Neuronal stem cell (in vitro differentiated cells): ENCODE results near the gene LELP1.

ENCODE experiments used
- DNase-seq: peaks from one replicate; pipeline ENCODE4 v3.0.0-alpha.2; 2013; ENCODE audit warnings: low spot score
- H2AFZ ChIP-seq: one replicate; pipeline ENCODE4 v1.6.1; 2013; ENCODE audit warnings: mild to moderate bottlenecking, low read length, inconsistent platforms
- H2AK5ac ChIP-seq: 2 replicates; pipeline ENCODE4 v1.6.1; 2013; ENCODE audit warnings: low read depth, mild to moderate bottlenecking, inconsistent platforms, low read length, moderate library complexity, mixed read lengths
- H2BK120ac ChIP-seq: 2 replicates; pipeline ENCODE4 v1.6.1; 2013; ENCODE audit warnings: low read depth, mild to moderate bottlenecking, inconsistent platforms, low read length, moderate library complexity, mixed read lengths
- H2BK12ac ChIP-seq: one replicate; pipeline ENCODE4 v1.6.1; 2013; ENCODE audit warnings: low read length, inconsistent platforms
- H2BK15ac ChIP-seq: 2 replicates; pipeline ENCODE4 v1.6.1; 2013; ENCODE audit warnings: mild to moderate bottlenecking, low read length, inconsistent platforms, mixed read lengths
- H2BK5ac ChIP-seq: one replicate; pipeline ENCODE4 v1.6.1; 2013; ENCODE audit warnings: inconsistent platforms, mild to moderate bottlenecking, low read length, moderate library complexity
- H3K14ac ChIP-seq: one replicate; pipeline ENCODE4 v1.6.1; 2013; ENCODE audit warnings: low read length, inconsistent platforms
- H3K18ac ChIP-seq: 2 replicates; pipeline ENCODE4 v1.6.1; 2013; ENCODE audit warnings: low read length, inconsistent platforms
- H3K23ac ChIP-seq: 2 replicates; pipeline ENCODE4 v1.6.1; 2013; ENCODE audit warnings: low read depth, mild to moderate bottlenecking, mixed read lengths, low read length, inconsistent platforms; ENCODE audit not compliant: poor library complexity
- H3K27ac ChIP-seq: replicated peaks from 3 replicates; pipeline ENCODE4 v1.5.1; 2013; ENCODE audit warnings: low read length, inconsistent platforms
- H3K27me3 ChIP-seq, 3 experiments: 2 replicates each; pipeline ENCODE4 v1.6.1; 2013; ENCODE audit warnings: low read length in 3 of 3, mild to moderate bottlenecking in 2 of 3, inconsistent platforms in 1 of 3, low read depth in 1 of 3, mixed read lengths in 1 of 3, moderate library complexity in 1 of 3; ENCODE audit not compliant: control insufficient read depth in 3 of 3, insufficient read depth in 3 of 3
- H3K36me3 ChIP-seq, 2 donors: replicated peaks in 1 of 2; 2 replicates each; pipeline ENCODE4 v1.6.1; 2013; ENCODE audit warnings: low read length in 2 of 2; ENCODE audit not compliant: control insufficient read depth in 2 of 2, insufficient read depth in 2 of 2
- H3K4ac ChIP-seq: 2 replicates; pipeline ENCODE4 v1.6.1; 2013; ENCODE audit warnings: inconsistent platforms, mild to moderate bottlenecking, low read length, moderate library complexity
- H3K4me1 ChIP-seq, 2 donors: 1 replicate in 1 of 2; 2 replicates in 1 of 2; pipeline ENCODE4 v1.6.1; 2013; ENCODE audit warnings: low read length in 2 of 2, low read depth in 1 of 2; ENCODE audit not compliant: control insufficient read depth in 2 of 2, insufficient read depth in 1 of 2
- H3K4me2 ChIP-seq: one replicate; pipeline ENCODE4 v1.6.1; 2013; ENCODE audit warnings: mild to moderate bottlenecking, low read length, inconsistent platforms; ENCODE audit not compliant: insufficient read depth, poor library complexity, severe bottlenecking
- H3K4me3 ChIP-seq, 2 donors: 2 replicates each; pipeline ENCODE4 v1.5.1; 2013; ENCODE audit warnings: low read length in 2 of 2, mild to moderate bottlenecking in 2 of 2, inconsistent platforms in 1 of 2, moderate library complexity in 1 of 2
- H3K79me1 ChIP-seq: one replicate; pipeline ENCODE4 v1.6.1; 2013; ENCODE audit warnings: low read depth, mild to moderate bottlenecking, inconsistent platforms, low read length, moderate library complexity
- H3K9ac ChIP-seq: one replicate; pipeline ENCODE4 v1.6.1; 2013; ENCODE audit warnings: mild to moderate bottlenecking, low read depth, low read length, inconsistent platforms; ENCODE audit not compliant: poor library complexity
- H3K9me3 ChIP-seq, 2 donors: replicated peaks in 1 of 2; 2 replicates each; pipeline versions ENCODE3 to v1.6.1; 2013; ENCODE audit warnings: low read length in 2 of 2, mild to moderate bottlenecking in 2 of 2, inconsistent platforms in 1 of 2, low read depth in 1 of 2, mixed read lengths in 1 of 2, moderate library complexity in 1 of 2; ENCODE audit not compliant: control insufficient read depth in 2 of 2, insufficient read depth in 1 of 2
- H4K8ac ChIP-seq: one replicate; pipeline ENCODE4 v1.6.1; 2013; ENCODE audit warnings: low read depth, mild to moderate bottlenecking, inconsistent platforms, low read length, moderate library complexity
- H4K91ac ChIP-seq: one replicate; pipeline ENCODE4 v1.6.1; 2013; ENCODE audit warnings: low read length, low read depth, mild to moderate bottlenecking, inconsistent platforms; ENCODE audit not compliant: poor library complexity
- WGBS, 2 donors: extraction: QIAGEN DNeasy Blood & Tissue Kit; methylation state at CpG; one replicate each; pipeline ENCODE4 v1.1.7; 2013; ENCODE audit warnings: missing lambda C conversion rate in 2 of 2, mixed read lengths in 1 of 2; ENCODE audit not compliant: insufficient read length in 2 of 2, insufficient replicate concordance in 1 of 2; ENCODE audit errors: extremely low coverage in 2 of 2; 5-methylcytosine and 5-hydroxymethylcytosine counted together

Gene LELP1

GRCh38 chr1:153206631-153207030 is 3.4 kb downstream of the LELP1 start:
- Histone ChIP-seq H2BK120ac (no peak overlapping the region), H3K18ac (no peak overlapping the region), H2AK5ac (no peak overlapping the region), H3K4me2 (no peak overlapping the region), H4K8ac (no peak overlapping the region), H2BK15ac (no peak overlapping the region), H3K23ac (no peak overlapping the region), H3K9me3 (no peaks in the 10 kb centered on the region), H2AFZ (no peak overlapping the region), H3K14ac (no peak overlapping the region), H3K27me3 (peaks cover 0 to 4% (median 0%) of the 10 kb centered on the region in 3 experiments), H2BK12ac (no peak overlapping the region), H3K9ac (no peak overlapping the region), H3K4me1 (peaks cover 0 to 8% of the 10 kb centered on the region in 2 donors), H3K27ac (no peak overlapping the region), H4K91ac (no peak overlapping the region), H3K4me3 (no peak overlapping the region), H3K4ac (no peak overlapping the region), H2BK5ac (no peak overlapping the region), H3K36me3 (no peaks in the 10 kb centered on the region), H3K79me1 (no peaks in the 10 kb centered on the region)
- WGBS, 2 donors: no CpG with 5 or more reads among the region's 9 CpGs
- no peak for DNase-seq

DNA sequence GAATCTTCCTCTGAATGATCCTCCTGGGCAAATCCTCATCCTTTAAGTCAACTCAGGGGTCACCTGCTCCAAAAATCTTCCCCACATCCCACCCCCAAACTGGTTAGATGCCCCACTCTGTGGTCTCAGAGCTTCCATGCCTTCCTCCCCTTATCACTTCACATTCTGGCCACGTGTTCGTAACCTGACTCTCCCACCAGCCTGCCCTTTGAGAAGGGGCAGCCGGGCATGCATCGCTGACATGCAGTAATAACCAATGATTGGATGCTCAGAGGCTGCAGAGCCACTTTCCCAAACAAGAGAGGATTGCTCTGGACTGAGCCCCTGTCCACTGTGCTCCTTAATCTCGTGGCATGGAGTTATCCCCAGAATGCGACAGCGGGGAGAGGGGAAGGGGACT is 7.0 kb downstream of the LELP1 start:
- H3K27me3 ChIP-seq: no peaks in the 10 kb centered on the region
- no peak overlapping the region for H4K91ac ChIP-seq
- H3K4ac ChIP-seq: no peak overlapping the region
- no CpG with 5 or more reads among the region's 7 CpGs for WGBS, 2 donors
- no peak for DNase-seq
- H3K9ac ChIP-seq: no peak overlapping the region
- H3K4me3 ChIP-seq: no peak overlapping the region
- no peak overlapping the region for H2BK5ac ChIP-seq
- H3K9me3 ChIP-seq: no peaks in the 10 kb centered on the region
- no peak overlapping the region for H2BK15ac ChIP-seq
- H3K36me3 ChIP-seq: no peaks in the 10 kb centered on the region
- H3K4me2 ChIP-seq: no peak overlapping the region
- no peak overlapping the region for H2AFZ ChIP-seq
- H3K23ac ChIP-seq: no peak overlapping the region
- H2BK12ac ChIP-seq: no peak overlapping the region
- no peaks in the 10 kb centered on the region for H3K79me1 ChIP-seq
- H3K18ac ChIP-seq: no peak overlapping the region
- no peak overlapping the region for H4K8ac ChIP-seq
- H3K14ac ChIP-seq: no peak overlapping the region
- no peak overlapping the region for H3K27ac ChIP-seq
- H3K4me1 ChIP-seq: peaks cover 0 to 8% of the 10 kb centered on the region in 2 donors
- no peak overlapping the region for H2BK120ac ChIP-seq
- no peak overlapping the region for H2AK5ac ChIP-seq

GRCh38 chr1:153212201-153212600 is 9.0 kb downstream of the LELP1 start:
- H2BK5ac ChIP-seq: no peak overlapping the region
- H3K27me3 ChIP-seq: no peaks in the 10 kb centered on the region
- no peak overlapping the region for H2BK15ac ChIP-seq
- H3K14ac ChIP-seq: no peak overlapping the region
- H3K23ac ChIP-seq: no peak overlapping the region
- no peak overlapping the region for H2AFZ ChIP-seq
- no peak overlapping the region for H3K4me3 ChIP-seq
- no peak overlapping the region for H2BK120ac ChIP-seq
- no peaks in the 10 kb centered on the region for H3K36me3 ChIP-seq
- H3K18ac ChIP-seq: no peak overlapping the region
- no peak overlapping the region for H4K8ac ChIP-seq
- no peak overlapping the region for H2BK12ac ChIP-seq
- H3K4ac ChIP-seq: no peak overlapping the region
- H2AK5ac ChIP-seq: no peak overlapping the region
- no peaks in the 10 kb centered on the region for H3K79me1 ChIP-seq
- H3K9me3 ChIP-seq: no peaks in the 10 kb centered on the region
- H3K9ac ChIP-seq: no peak overlapping the region
- H4K91ac ChIP-seq: no peak overlapping the region
- no CpG with 5 or more reads among the region's 5 CpGs for WGBS, 2 donors
- peaks cover 0 to 8% of the 10 kb centered on the region in 2 donors for H3K4me1 ChIP-seq
- no peak overlapping the region for H3K27ac ChIP-seq
- no peak for DNase-seq
- H3K4me2 ChIP-seq: no peak overlapping the region

GRCh38 chr1:153213519-153213918 is 10.3 kb downstream of the LELP1 start:
- no peak overlapping the region for H3K4me2 ChIP-seq
- no peaks in the 10 kb centered on the region for H3K79me1 ChIP-seq
- H3K14ac ChIP-seq: no peak overlapping the region
- DNase-seq: no peak
- H3K23ac ChIP-seq: no peak overlapping the region
- H2BK120ac ChIP-seq: no peak overlapping the region
- H3K4me3 ChIP-seq: no peak overlapping the region
- H3K9me3 ChIP-seq: no peaks in the 10 kb centered on the region
- no peak overlapping the region for H3K18ac ChIP-seq
- H2BK15ac ChIP-seq: no peak overlapping the region
- no peaks in the 10 kb centered on the region for H3K27me3 ChIP-seq
- WGBS, 2 donors: no CpG with 5 or more reads among the region's 4 CpGs
- H2AFZ ChIP-seq: no peak overlapping the region
- peaks cover 0 to 8% of the 10 kb centered on the region in 2 donors for H3K4me1 ChIP-seq
- no peak overlapping the region for H2BK12ac ChIP-seq
- no peaks in the 10 kb centered on the region for H3K36me3 ChIP-seq
- no peak overlapping the region for H2AK5ac ChIP-seq
- H3K4ac ChIP-seq: no peak overlapping the region
- no peak overlapping the region for H3K9ac ChIP-seq
- no peak overlapping the region for H2BK5ac ChIP-seq
- H4K91ac ChIP-seq: no peak overlapping the region
- no peak overlapping the region for H3K27ac ChIP-seq
- no peak overlapping the region for H4K8ac ChIP-seq
